HG03280 (cell line): Measurements from ENCODE around the gene MRM1.

ENCODE experiments used
- ATAC-seq: cut with Tn5 transposase; IDR thresholded peaks from one replicate; pipeline ENCODE4 v1.9.1; 2021; ENCODE audit warnings: mild to moderate bottlenecking, moderate library complexity; ENCODE audit not compliant: unreplicated experiment

The MRM1 gene, protein sequence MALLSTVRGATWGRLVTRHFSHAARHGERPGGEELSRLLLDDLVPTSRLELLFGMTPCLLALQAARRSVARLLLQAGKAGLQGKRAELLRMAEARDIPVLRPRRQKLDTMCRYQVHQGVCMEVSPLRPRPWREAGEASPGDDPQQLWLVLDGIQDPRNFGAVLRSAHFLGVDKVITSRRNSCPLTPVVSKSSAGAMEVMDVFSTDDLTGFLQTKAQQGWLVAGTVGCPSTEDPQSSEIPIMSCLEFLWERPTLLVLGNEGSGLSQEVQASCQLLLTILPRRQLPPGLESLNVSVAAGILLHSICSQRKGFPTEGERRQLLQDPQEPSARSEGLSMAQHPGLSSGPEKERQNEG

DNA sequence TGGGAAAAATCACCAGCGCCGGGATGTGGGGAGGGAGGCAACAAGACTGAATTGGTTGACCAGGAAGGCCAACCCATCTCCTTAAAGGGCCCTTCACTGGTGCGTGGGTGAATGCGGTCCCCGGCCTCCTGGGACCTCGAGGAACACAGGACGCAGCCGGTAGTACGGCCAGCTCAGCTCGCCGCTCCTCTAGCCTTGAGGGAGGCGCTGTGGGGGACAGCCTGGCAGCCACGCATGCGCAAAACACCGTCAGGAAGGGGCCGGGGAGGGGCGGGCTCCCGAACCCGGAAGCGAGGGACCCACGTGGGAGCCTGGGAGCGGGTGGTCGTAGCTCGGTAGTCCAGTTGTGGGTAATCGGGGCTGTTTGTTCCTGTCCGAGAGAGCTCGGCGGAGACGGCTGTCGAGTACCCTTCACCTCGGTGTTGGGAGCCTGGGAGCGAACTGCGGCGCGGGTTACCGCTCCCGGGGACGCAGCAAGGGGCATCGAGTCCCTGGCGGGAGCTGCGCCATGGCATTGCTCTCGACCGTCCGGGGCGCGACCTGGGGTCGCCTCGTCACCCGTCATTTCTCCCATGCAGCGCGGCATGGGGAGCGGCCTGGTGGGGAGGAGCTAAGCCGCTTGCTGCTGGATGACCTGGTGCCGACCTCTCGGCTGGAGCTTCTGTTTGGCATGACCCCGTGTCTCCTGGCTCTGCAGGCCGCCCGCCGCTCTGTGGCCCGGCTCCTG is at the start of gene MRM1:
Gene MRM1 (plus strand): TSS at position 281 of the 727 bp plus-strand sequence. CDS start 228 bp downstream, at position 509.
- ATAC-seq: peak; percentile 77

DNA sequence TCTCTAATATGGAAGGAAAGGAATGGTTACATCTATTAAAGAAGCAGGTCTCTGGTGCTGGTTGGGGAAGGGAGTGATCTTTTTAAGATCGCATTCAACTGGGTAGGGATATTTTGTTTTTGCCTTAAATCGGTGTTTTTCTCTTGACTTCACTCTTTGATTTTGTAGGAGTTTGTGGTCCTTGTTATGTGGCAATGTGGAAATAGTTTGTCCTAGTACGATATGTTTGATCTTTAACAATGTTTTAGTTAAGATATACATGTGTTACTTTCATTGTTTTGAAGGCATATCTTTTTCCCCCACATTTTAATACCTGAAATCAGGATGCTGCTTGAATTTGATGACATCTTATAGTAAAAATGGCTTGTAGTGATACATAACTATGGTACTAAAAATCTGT is 47.9 kb upstream of the MRM1 start:
- no peak for ATAC-seq

DNA sequence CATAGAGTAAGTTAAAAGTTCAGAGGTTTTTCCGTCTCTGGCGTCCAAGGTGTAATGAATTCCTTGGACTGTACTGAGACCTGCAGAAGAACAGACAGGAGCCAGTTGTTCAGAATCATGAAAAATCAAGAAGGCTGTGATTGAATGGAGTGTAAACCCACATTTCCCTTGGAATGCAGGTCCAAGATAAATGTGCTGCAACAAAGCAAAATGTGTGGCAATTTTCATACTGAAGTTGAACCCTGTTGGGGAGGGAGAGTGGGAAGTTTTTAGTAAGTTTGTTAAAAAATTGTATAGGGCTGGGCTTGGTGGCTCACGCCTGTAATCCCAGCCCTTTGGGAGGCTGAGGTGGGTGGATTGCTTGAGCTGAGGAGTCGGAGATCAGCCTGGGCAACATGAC is 35.3 kb upstream of the MRM1 start:
- ATAC-seq: no peak

DNA sequence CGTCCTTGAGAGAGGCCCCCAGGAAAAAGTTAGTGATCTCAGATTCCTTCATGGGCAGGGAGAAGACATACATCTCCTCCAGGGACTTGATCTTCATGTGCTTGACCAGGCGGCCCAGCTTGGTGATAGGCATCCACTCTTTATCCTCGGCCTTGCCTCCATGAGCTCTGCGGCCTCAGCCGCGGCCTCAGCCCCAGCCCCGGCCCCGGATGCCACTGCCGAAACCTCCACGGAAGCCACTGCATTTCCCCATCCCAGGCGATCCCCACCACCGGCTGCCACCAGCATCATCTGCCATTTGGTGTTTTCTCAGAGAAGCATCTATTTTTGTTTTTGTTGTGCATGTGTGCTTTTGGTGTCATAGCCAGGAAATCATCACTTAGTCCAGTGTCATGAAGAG is 26.4 kb upstream of the MRM1 start:
- no peak for ATAC-seq

DNA sequence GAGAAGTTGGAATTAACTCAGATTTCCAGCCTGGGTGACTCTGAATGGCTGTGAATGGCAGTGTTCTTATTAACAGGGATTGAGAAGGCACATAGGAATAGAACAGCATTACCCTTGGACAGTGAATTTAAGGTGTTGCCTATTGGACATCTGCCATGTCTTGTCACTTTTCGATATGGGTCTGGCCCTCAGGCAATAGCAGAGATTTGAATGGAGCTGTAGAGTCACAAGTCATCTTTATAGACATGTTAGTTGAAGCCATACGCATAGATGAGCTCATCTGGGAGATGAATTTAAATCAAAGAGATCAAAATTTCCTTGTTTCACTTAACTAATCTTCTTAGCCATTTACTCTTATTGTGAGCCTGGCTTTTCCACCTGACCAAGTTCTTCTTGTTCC is 24.6 kb upstream of the MRM1 start:
- no peak for ATAC-seq

DNA sequence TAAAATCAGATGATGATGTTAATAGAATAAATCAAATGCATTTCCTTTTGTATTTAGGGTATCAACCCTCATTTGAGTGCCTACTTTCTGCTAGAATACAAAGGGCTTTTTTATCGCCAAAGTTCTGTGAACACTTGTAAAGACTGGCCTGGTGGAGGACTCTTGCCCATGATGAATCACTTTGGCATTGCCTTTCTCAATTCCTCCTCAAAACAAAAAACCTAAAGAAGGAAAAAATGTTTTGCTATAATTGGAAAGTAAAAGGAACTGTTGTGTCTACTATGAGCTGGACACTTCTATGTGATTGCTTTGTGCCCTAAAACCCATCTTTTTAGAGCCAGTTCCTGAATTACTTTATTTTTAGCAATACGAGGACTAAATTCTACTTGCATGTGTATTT is 22.7 kb upstream of the MRM1 start:
- no peak for ATAC-seq

DNA sequence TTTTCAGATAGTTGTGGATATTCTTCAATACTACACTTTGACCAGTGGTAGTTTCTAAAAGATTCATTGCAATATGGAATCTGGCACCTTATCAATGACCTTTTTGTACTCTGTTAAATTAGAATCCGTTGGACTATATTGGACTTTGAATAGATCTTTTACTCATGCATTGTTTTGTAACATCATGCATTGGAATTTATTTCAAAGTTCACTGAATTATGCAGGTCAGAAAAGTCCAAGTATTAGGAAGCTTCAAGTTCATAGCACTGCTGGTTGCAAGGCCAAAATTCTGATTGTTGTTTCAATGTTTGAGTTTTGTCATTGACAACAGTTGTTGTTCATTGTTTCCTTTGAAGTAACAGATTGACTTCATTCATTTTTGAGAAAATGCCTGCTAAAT is 17.6 kb upstream of the MRM1 start:
- ATAC-seq: no peak

DNA sequence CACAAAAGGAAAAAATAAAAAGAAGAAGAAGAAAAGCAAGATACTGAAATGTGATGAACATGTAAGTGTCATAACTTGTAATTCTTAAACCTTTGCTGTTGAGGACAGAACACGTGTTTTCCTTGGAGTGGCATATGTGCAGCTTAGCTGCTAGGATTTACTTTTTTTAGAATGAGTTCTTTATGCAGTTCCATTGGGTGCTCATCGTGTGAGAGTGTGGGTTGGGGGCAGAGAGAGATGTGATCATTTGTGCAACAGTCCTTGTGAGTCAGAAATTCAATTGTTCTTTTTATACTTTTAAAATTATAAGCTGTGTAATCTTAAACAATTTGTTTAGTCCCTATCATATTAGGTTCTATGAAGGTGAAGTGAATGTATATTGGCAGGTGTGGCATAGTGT is 15.2 kb upstream of the MRM1 start:
- ATAC-seq: no peak

DNA sequence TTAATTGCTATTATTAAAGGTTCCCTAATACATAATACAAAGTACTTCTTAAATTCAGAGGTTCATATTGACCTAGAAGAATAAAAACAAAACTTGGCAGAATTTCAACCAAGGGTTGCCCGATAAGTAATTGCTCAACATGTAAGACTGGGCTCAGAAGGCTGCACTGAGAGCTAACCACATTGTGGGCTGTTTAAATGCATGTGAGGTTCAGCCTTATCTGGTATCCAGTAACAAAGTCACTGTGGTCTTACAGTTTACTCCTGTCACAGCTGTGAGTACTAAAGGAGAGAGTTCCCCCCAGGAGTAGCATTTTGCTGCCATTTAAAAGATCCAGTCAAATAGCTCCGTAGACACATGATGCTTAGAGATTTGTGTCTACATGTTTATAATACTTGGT is 11.3 kb upstream of the MRM1 start:
- no peak for ATAC-seq

DNA sequence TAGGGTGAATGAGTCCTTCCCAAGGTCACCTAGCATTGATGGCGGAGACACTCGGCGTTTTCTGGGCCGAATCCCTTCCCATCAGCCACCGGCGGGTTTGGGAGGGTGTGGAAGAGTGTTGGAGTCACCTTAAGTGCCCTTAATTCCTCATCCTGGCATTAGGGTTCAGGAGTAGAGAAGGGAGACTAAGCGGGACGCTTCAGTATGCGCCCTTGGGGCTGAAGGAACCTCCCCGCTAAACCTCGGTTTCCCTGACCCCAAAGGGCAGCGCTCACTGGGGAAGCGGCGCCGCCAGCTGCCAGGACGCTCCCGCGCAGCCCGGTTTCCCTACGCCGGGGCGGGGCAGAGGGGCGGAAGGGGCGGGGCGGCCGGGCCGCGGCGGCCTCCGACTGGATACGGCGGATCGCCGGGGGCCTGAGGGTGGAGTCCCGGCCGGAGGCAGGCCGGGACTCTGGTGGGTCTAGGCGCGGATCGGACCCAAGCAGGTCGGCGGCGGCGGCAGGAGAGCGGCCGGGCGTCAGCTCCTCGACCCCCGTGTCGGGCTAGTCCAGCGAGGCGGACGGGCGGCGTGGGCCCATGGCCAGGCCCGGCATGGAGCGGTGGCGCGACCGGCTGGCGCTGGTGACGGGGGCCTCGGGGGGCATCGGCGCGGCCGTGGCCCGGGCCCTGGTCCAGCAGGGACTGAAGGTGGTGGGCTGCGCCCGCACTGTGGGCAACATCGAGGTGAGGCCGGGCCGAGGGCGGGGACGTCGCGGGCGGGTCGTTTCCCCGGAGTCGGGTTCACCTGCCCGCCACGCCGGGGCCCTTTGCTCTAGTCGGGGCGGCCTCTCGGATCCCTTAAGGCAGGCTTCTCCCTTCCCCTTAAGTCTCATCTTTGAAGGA is 9.7 kb upstream of the MRM1 start, which contains the start of gene DHRS11:
Gene DHRS11 (plus strand): TSS at position 446 of the 882 bp plus-strand sequence. CDS start 131 bp downstream, at position 577.
- peak; percentile 84 for ATAC-seq

DNA sequence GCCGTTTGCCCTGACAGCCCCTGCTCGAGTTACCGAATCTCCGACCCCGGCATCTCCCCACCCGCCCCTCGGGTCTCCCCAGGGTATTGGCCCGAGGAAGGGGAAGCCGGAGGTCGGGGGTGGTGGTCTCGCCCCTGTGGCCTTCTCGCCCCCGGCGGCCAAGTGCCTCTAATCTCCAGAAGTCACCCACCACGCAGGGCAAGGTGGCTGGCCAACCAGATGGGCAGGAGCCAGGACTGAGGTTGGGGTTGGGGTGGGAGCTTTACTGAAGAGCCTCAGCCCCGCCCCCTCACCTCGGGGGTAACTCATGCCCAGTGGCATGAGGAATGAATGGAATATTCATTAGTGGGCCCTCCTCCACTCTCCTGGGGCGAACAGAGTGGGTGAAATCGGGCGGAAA is 9.1 kb upstream of the MRM1 start:
- peak; percentile 17 for ATAC-seq

DNA sequence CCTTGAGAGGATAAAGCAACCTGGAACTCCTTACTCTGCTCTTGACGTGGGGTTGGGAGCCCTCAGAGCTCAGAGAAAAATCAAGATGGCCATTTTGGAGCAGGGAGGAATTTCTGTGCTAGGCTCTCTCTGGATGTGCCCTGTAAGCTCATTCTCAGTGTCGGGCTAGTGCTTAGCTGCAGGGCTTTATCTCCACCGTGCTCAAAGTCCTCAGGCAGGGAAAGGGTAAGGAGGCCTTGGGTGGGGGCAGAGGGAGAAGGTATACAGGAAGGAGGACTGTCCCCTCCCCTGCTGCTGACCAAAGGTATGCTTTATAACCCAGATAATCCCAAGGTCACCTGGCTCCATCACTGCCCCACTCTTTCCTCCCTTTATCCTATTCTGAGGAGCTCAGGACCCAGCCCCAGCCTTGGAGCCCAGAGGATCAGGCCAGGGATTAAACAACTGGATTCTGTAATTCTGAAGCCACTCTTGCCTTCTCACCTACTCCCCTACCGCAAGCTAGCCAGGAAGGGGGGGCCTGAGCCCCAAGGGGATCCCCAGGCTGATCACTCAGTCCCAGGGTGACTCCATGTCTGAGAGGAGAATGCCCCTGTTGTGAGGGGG is 8.6 kb upstream of the MRM1 start:
- no peak for ATAC-seq

DNA sequence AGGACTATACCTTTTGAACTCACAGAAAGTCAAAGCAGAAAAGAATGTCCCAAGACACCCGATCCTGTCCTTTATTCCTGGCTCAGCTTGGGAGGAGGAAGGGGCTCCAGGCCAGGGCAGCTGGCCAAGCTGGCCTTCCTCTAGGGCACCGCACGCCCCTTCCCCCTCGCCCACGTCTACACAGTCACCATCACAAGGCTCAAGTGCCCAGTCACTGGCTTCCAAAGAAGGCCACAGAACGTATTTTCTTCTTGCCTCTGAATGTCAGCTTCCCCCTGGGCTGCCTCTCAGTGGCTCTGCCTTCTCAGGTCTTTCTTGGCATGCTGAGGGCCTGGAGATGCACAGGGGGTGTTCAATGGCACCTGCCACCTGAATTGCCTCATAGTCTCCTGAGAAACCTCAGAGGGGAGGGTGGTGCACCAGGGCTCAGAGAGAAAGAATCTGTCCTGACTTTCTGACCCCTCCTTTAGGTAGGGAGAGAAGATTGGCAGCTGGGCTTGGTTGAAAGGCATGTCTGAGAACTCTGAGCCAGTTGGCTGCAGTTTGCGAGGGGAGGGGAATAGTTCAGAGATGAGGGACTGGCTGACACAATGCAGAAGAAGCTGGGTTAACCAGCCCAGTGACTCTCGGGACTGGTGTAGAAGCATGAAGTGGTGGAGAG is 7.6 kb upstream of the MRM1 start:
- no peak for ATAC-seq

DNA sequence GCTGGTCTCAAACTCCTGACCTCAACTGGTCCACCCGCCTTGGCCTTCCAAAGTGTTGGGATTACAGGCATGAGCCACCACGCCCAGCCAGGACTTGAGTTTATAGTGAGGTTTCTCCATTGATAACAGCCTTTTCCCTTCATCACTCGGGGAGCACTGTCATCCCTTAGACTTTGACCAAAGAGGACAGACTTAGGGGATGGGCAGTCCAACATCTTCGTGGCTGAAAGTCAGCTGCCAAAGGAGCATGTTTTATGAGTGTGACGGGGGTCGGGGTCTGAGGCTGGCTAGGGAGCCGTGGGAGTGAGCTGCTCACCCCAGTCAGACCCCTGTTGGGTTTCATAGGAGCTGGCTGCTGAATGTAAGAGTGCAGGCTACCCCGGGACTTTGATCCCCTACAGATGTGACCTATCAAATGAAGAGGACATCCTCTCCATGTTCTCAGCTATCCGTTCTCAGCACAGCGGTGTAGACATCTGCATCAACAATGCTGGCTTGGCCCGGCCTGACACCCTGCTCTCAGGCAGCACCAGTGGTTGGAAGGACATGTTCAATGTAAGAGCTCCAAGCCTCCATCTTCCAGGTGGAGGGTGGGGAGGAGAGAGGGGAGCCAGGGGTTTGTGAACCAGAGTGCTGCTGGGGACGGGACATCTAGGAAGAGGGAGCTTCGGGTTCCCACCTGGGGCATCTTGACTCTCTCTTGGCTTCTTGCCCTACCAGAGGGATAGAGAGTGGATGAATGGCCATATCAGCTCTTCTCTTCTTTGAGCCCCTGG is 6.6 kb upstream of the MRM1 start:
- ATAC-seq: no peak

DNA sequence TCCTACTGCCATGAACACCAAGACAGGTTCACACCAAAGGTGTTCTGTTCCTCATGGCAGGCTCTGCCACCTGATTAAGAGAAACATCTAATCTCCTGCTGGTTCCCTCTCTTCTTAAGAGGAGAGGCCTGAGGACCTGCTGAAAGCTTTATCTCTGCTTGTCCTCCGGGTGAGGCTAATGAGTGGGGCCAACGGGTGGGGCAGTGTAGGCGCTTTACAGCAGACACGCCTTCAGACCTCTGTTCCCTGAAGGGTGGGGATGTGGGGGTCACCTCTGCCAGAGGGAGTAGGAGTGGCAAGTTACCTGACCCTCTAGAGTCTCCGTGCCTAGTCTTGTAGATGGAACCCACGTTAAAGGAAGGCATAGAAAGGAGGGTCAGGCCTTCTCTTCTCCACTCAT is 4.2 kb upstream of the MRM1 start:
- ATAC-seq: no peak

DNA sequence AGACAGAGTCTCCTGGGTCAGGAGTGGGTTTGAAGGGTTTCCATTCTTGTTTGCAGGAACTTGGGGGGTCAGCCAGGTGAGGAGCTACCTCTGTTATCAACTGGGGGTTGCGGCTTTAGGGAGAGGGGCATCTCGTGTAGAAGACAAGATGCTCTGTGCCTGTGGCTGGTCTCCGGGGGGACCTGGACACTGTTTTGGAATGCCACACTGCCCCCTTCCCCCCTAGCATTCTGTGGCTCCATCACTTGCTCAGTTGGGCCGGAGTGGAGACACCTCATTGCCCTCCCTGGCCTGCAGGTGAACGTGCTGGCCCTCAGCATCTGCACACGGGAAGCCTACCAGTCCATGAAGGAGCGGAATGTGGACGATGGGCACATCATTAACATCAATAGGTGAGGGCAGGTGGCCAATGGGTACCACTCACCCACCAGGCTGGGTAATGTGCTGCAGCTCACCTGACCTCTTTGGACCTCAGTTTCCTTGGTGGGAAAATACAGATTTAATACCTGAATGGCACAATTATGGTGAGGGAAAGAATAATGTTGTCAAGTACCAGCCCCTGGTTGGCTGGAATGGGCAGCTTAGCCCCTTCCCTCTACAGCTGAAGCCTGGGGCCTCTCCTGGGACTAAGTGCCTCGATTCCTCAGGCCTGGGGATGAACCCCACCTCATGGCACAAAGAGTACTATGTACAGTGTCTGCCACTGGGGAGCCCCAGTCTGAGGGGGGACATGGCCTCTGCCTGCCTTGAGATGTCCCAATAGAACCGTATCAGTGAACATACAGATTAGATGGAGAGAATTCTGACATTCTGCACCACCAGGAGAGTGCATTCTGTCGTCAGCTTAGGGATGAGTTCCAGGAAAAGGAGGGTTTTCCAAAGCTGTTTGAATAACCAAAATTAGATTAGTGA is 3.3 kb upstream of the MRM1 start:
- ATAC-seq: no peak

DNA sequence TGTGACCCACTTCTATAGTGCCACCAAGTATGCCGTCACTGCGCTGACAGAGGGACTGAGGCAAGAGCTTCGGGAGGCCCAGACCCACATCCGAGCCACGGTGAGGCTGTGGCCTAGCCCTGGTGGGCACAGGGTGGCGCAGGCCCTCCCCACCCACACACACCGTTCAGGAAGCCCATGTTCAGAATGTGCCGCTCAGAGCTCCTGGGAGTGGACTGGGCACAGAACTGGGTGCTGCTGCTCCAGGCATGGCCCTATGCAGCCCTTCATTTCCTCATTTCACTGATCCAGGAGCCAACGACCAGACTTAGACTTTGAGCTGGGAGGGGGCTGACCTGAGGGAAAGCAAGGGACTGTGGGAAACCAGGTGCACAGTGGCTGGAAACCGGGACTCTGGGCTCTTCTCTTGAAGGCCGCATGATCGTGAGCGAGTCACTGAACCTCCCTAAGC is 2.4 kb upstream of the MRM1 start:
- ATAC-seq: no peak

DNA sequence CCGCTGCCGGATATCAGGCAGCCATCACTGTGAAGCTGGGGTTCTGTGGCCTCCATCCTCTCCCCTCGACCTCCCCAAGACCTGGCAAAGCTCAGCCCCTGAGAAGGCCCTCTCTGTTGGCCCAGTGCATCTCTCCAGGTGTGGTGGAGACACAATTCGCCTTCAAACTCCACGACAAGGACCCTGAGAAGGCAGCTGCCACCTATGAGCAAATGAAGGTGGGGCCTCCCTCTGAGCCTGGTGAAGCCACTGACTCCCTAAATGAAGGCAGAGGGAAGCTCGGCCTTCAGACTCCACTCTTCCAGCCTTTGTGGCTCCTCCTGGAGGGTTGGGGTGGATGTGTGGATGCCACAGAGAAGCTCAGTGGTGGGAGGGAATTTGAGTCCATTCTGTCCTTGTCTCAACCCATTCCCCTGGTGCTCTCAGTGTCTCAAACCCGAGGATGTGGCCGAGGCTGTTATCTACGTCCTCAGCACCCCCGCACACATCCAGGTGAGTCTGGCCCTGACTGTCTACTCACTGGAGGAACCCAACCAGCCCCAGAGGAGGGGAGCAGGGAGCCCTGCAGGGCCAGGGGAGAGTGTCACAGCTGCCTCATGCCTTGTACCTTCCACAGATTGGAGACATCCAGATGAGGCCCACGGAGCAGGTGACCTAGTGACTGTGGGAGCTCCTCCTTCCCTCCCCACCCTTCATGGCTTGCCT is 1.7 kb upstream of the MRM1 start:
- no peak for ATAC-seq
